Right lung (tissue), 10 donors: ENCODE results near the gene EIF3CL. TPM values are rescaled to one million over a fixed set of nuclear protein-coding genes. Genes with fewer than 3 reads are reported as not detected.
"Not testable (repeated sequence)": the region's sequence is repeated elsewhere in the genome, so short reads cannot be mapped to it uniquely, and the experiment has no call there.

Experiments
- DNase-seq, 2 donors: peaks; one replicate each; pipeline ENCODE4 v3.0.0-alpha.2; 2013
- long read RNA-seq, 8 donors: transcript quantifications; one replicate each; lab custom pipeline, GENCODE V29; 2026
- polyA plus RNA-seq, 5 donors: library from polyadenylated mRNA; unstranded; fragments of 120-200 nt; gene quantifications; one replicate each; pipeline versions ENCODE4 v1.2.1 to v1.2.3, GENCODE V29; 2013; ENCODE audit warnings: inconsistent platforms in 1 of 5, low replicate concordance in 1 of 5; ENCODE audit not compliant: insufficient read length in 5 of 5, insufficient read depth in 1 of 5

Gene EIF3CL, protein sequence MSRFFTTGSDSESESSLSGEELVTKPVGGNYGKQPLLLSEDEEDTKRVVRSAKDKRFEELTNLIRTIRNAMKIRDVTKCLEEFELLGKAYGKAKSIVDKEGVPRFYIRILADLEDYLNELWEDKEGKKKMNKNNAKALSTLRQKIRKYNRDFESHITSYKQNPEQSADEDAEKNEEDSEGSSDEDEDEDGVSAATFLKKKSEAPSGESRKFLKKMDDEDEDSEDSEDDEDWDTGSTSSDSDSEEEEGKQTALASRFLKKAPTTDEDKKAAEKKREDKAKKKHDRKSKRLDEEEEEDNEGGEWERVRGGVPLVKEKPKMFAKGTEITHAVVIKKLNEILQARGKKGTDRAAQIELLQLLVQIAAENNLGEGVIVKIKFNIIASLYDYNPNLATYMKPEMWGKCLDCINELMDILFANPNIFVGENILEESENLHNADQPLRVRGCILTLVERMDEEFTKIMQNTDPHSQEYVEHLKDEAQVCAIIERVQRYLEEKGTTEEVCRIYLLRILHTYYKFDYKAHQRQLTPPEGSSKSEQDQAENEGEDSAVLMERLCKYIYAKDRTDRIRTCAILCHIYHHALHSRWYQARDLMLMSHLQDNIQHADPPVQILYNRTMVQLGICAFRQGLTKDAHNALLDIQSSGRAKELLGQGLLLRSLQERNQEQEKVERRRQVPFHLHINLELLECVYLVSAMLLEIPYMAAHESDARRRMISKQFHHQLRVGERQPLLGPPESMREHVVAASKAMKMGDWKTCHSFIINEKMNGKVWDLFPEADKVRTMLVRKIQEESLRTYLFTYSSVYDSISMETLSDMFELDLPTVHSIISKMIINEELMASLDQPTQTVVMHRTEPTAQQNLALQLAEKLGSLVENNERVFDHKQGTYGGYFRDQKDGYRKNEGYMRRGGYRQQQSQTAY
- 10 to 100 TPM; 41.1 to 87.4 (median 65.9) TPM for polyA plus RNA-seq
- long read RNA-seq, donor 1, transcript EIF3CL-201 (21 exons, 3,085 nt), result major isoform, 22 of 1,019 reads
- long read RNA-seq, donor 1, partial matches to known transcripts, result 889 of 1,019 reads
- long read RNA-seq, donor 1, other reads (novel, unspliced or antisense), result 108 of 1,019 reads
- long read RNA-seq, donor 2, partial matches to known transcripts, result 88 of 120 reads
- long read RNA-seq, donor 2, other reads (novel, unspliced or antisense), result 28 of 120 reads
- long read RNA-seq, donor 3, transcript EIF3CL-201 (21 exons, 3,085 nt), result major isoform, 6 of 601 reads
- long read RNA-seq, donor 3, partial matches to known transcripts, result 550 of 601 reads
- long read RNA-seq, donor 3, other reads (novel, unspliced or antisense), result 45 of 601 reads
- long read RNA-seq, donor 4, partial matches to known transcripts, result 332 of 376 reads
- long read RNA-seq, donor 4, other reads (novel, unspliced or antisense), result 40 of 376 reads
- long read RNA-seq, donor 5, partial matches to known transcripts, result 469 of 566 reads
- long read RNA-seq, donor 5, other reads (novel, unspliced or antisense), result 92 of 566 reads
- long read RNA-seq, donor 6, transcript EIF3CL-201 (21 exons, 3,085 nt), result major isoform, 7 of 407 reads
- long read RNA-seq, donor 6, partial matches to known transcripts, result 318 of 407 reads
- long read RNA-seq, donor 6, other reads (novel, unspliced or antisense), result 79 of 407 reads
- long read RNA-seq, donor 7, partial matches to known transcripts, result 265 of 267 reads
- long read RNA-seq, donor 7, other reads (novel, unspliced or antisense), result 0 of 267 reads
- long read RNA-seq, donor 8, transcript EIF3CL-201 (21 exons, 3,085 nt), result major isoform, 5 of 129 reads
- long read RNA-seq, donor 8, partial matches to known transcripts, result 101 of 129 reads
- long read RNA-seq, donor 8, other reads (novel, unspliced or antisense), result 23 of 129 reads

DNA sequence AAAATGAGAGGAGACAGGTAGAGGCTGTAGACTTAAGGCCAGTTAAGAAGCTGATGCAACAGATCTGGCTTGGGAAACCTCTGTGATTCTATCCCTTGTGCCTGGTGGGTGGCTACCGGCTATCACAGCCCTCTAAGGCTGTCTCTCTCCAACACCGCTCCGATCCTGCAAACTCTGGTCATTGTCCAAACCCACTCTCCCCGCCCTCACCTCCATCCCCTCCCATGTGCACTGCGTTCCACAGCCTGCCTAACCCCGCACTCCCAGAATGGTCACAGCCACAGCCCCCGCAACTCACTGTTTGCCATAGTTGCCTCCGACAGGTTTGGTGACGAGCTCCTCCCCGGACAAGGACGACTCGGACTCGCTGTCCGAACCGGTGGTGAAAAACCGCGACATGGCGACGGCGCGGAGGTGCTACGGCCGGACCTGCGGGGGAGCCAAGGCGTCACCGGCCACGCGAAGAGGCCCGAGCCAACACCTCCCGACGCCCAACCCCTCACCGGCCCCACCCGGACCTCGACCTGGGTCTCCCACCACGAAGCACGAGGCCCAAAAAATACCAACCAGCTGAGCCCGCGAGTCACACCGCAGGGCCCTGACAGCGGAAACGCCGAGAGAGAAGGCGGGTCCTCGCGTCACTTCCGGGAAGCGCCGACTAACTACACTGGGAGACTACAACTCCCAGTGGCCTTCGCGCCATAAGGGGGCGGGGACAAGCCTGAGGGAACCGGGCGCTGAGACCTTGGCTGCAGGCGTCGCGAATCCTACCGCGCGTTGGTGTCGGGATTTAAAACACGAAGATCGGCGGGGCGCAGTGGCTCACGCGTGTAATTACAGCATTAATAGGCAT is at the start of gene EIF3CL:
TSS of gene EIF3CL (minus strand) at position 622 of the 853 bp plus-strand sequence. CDS start at position 399, 223 bp downstream.
- DNase-seq, result not testable (repeated sequence)

DNA sequence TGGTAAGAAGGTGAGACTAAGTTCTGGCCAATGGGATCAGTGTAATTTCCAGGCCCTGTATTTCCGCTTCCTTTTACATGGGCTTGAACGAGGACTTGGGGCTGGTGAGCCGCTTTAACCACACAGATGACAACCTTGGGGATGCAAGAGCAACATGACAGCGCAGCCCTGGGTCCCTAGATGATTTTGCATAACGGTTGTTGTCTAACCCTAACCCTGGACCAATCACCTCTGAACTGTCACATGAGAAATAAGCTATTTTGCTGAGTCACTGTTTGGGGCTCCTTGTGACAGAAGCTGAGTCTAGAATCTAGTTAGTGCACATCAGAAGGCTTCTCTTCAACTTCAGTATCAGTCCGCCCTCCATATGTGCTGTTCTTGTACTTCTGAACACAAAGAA is 43.4 kb upstream of the EIF3CL start:
- DNase-seq, result not testable (repeated sequence)

DNA sequence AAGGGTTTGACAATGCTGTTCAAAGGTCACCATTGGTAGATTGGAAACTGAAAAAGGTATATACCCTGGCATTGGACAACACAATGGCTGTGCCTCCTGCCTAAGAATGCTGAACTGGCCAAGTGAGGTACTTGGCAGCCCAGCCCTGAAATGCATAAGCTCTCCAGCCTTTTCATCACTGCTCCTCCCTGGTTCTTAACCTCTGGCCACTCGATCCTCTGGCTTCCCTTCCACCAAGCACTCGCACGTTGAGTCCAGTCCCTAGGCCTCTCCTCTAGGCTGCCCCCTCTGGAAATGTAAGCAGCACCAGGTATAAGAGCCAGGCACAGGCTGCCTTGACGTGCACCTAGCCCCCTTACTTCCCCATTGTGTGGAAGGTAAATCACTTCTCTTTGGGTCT is 42.7 kb upstream of the EIF3CL start:
- DNase-seq, result not testable (repeated sequence)

- DNase-seq, result not testable (repeated sequence)
Observed at GRCh38 chr16:28443943-28444342, 40.3 kb upstream of the EIF3CL start.

GRCh38 chr16:28438899-28439298 is 35.3 kb upstream of the EIF3CL start:
- not testable (repeated sequence) for DNase-seq

DNA sequence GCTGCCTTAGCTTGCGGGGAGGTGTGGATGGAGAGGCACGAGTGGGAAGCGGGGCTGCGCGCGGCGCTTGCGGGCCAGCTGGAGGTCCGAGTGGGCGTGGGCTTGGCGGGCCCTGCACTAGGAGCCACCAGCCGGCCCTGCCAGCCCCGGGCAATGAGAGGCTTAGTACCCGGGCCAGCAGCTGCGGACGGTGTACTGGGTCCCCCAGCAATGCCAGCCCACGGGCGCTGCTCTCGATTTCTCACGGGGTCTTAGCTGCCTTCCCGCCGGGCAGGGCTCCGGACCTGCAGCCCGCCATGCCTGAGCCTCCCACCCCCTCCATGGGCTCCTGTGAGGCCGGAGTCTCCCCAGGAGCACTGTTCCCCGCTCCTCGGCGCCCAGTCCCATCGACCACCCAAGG is 31.7 kb upstream of the EIF3CL start:
- not testable (repeated sequence) for DNase-seq

GRCh38 chr16:28426060-28426680 is 22.5 kb upstream of the EIF3CL start:
- not testable (repeated sequence) for DNase-seq

DNA sequence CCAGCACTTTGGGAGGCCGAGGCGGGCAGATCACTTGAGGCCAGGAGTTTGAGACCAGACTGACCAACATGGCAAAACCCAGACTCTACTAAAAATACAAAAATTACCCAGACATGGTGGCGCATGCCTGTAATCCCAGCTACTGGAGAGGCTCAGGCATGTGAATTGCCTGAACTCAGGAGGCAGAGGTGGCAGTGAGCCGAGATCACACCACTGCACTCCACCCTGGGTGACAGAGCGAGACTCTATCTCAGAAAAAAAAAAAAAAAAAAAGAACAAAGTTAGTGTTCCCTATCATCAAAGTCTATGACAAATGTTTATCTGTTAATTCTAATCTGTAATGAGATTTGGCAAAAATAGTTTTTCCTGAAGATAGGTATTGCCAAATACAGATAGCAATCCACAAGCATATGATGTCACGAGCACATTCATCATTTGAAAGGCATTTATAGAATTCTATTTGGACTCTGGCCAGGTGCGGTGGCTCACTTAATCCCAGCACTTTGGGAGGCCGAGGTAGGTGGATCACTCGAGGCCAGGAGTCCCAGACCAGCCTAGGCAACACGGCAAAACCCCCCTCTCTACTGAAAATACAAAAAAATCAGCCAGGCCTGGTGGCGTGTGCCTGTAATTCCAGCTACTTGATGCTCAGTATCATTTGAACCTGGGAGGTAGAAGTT is 17.6 kb upstream of the EIF3CL start:
- not testable (repeated sequence) for DNase-seq

- DNase-seq, result not testable (repeated sequence)
Observed at GRCh38 chr16:28417033-28417432, 13.4 kb upstream of the EIF3CL start.

GRCh38 chr16:28414530-28414929 is 10.9 kb upstream of the EIF3CL start:
- not testable (repeated sequence) for DNase-seq

DNA sequence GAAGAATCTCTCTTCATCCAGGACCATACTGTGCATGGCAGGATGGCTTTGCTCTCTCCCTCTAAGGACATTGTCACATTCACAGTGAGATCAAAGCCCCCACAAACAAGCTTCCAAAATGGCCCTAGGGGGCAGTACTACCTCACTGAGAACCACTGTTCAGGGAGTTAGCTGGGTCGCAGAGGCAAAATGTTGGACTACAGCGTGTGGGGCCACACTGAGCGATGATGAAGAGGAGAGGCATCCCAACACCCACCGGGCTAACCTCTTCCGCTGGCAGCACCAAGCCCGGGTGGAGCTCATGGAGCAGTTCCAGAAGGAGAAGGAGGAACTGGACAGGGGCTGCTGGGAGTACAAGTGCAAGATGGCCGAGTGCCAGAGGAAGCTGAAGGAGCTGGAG is 9.9 kb upstream of the EIF3CL start:
- not testable (repeated sequence) for DNase-seq

DNA sequence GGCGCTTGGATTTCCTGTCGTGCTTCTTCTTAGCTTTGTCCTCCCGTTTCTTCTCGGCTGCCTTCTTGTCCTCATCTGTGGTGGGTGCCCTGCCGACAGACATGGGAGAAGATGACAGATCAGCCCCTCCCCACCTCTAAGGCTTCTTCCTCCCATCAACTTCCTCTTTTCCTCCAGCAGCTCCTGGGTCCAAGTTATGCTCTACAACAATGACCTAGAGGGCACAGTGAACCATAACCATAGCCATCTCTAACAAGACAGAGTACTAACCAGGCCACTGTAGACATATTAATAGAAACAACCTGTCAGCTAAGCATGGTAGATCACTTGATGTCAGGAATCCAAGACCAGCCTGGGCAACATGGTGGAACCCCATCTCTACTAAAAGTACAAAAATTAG is 11.6 kb downstream of the EIF3CL start:
- DNase-seq, result not testable (repeated sequence)

- not testable (repeated sequence) for DNase-seq
Observed at GRCh38 chr16:28382177-28382867, 21.3 kb downstream of the EIF3CL start.

- DNase-seq, result not testable (repeated sequence)
Observed at GRCh38 chr16:28377822-28378221, 25.8 kb downstream of the EIF3CL start.

DNA sequence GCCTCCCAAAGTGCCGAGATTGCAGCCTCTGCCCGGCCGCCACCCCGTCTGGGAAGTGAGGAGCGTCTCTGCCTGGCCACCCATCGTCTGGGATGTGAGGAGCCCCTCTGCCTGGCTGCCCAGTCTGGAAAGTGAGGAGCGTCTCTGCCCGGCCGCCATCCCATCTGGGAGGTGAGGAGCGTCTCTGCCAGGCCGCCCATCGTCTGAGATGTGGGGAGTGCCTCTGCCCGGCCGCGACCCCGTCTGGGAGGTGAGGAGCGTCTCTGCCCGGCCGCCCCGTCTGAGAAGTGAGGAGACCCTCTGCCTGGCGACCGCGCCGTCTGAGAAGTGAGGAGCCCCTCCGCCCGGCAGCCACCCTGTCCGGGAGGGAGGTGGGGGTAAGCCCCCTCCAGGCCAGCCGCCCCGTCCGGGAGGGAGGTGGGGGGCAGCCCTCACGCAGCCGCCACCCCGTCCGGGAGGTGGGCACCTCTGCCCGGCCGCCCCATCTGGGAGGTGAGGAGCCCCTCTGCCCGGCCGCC is 26.5 kb downstream of the EIF3CL start:
- DNase-seq, result not testable (repeated sequence)

DNA sequence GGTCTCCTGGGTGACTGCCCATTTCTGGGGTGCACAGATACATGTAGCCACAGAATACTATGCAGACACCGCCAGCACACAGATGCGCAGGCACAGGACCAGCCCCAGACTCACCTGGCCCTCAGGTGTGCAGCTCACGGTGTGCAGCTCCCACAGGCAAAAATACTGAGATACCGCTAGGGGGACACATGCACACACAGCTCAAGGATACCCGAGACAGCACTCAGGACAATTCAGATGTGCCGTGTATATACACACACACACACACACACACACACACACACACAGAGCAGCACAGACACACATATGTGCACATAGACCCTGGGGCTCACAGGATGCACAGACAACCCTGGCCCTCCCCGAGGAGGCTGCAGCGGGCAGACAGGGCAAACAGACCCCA is 28.5 kb downstream of the EIF3CL start:
- not testable (repeated sequence) for DNase-seq

GRCh38 chr16:28374281-28374680 is 29.4 kb downstream of the EIF3CL start:
- DNase-seq, result not testable (repeated sequence)
